WI38 (cell line): ENCODE measurements around the gene HUS1.

Experiments
- H3K4me3 ChIP-seq: 2 replicates; pipeline ENCODE4 v1.5.1; 2011; ENCODE audit warnings: low read depth, mild to moderate bottlenecking, control low read depth, low read length
- TF ChIP-seq, protein P1 (sequence below): IDR thresholded peaks from 2 replicates; pipeline ENCODE4 v1.5.1; 2012; ENCODE audit warnings: low read depth, mild to moderate bottlenecking, control low read depth, low read length

The HUS1 gene

GRCh38 chr7:47978790-47979144, 648 bp downstream of the HUS1 start:
- TF ChIP-seq, protein P1, sequence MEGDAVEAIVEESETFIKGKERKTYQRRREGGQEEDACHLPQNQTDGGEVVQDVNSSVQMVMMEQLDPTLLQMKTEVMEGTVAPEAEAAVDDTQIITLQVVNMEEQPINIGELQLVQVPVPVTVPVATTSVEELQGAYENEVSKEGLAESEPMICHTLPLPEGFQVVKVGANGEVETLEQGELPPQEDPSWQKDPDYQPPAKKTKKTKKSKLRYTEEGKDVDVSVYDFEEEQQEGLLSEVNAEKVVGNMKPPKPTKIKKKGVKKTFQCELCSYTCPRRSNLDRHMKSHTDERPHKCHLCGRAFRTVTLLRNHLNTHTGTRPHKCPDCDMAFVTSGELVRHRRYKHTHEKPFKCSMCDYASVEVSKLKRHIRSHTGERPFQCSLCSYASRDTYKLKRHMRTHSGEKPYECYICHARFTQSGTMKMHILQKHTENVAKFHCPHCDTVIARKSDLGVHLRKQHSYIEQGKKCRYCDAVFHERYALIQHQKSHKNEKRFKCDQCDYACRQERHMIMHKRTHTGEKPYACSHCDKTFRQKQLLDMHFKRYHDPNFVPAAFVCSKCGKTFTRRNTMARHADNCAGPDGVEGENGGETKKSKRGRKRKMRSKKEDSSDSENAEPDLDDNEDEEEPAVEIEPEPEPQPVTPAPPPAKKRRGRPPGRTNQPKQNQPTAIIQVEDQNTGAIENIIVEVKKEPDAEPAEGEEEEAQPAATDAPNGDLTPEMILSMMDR, result no peak
- peak overlapping the region; percentile 71 for H3K4me3 ChIP-seq

DNA sequence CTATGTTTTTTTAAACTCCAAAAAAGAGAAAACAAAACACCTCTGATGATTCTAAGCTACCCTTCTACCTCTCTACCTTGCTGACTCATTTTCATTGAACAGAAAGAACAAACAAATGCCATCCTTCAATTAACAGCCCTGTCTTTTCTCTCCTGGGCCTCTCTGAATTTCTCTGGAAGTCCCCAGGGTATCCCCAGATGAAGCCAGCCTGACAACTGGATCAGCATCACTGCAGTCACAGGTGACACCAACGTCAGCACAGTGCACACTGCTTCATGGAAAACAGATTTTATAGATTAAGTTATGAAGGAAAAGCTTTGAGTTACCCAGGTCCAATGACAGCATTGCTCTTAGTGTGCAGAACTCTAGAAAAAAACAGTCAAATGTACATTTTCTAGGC, 5.7 kb downstream of the HUS1 start:
- TF ChIP-seq, protein P1, result no peak
- H3K4me3 ChIP-seq, result no peak overlapping the region

DNA sequence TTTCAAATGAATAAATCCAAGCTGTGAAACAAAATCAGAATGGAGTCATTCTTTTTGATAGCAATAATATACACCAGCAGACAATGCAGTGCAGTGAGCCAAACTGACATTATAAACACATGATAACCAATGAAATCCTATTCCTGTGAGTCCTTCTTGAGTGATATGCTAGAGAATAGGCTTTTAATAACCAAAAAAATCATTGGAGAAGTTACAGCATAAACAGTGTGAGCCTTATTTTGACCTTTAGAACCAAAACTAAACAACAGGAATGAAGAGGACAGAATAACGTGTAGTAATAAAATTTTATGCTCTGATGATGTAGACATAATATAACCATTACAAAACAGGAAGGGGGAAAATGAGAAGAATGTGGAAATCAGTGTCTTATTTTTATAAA, 8.7 kb downstream of the HUS1 start:
- H3K4me3 ChIP-seq, result no peak overlapping the region
- TF ChIP-seq, protein P1, result no peak

DNA sequence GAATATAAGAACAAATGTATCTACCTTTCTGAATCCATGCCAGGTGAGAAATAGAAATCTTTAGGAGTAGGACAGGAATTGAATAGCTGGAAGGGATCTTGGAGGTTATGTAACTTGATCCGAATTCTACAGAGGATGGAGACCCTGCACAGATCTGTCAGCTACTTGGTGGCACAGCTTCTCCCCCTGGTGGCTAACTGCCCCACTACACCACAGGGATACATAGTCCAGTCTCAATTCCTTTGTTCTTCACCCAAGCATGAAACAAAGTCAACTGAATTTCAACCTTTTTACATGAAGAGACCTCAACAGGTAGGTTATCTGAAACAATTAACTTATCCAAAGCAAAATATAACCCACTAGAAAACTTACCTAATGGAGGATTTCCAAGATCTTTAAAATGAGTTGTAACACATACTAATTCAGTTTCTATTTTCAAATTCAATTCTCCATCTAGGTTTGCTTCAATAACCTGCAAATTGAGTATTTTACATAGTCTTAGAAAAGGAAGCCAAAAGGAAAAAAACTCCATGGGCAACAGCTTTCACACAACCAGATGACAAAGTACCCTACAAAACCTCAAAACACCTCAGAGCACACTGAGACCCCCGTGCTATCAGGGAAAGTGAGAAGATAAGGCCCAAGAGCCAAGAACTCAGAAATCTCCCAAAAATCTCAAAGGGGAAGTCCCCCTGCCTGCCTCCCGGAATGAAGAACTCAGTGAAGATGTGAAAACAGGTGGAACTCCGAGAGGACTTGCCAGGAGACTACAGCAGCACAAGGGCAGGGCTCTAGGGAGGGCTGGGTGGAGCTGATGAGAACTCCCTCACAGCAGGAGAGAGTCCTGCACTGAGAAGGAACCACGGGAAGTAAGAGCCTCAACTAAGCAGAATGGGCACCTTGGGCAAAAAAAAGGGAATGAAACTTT, 10.3 kb downstream of the HUS1 start:
- TF ChIP-seq, protein P1, result peak; percentile 96
- no peak overlapping the region for H3K4me3 ChIP-seq

GRCh38 chr7:47967708-47968107, 11.7 kb downstream of the HUS1 start:
- TF ChIP-seq, protein P1, result no peak
- H3K4me3 ChIP-seq, result no peak overlapping the region

DNA sequence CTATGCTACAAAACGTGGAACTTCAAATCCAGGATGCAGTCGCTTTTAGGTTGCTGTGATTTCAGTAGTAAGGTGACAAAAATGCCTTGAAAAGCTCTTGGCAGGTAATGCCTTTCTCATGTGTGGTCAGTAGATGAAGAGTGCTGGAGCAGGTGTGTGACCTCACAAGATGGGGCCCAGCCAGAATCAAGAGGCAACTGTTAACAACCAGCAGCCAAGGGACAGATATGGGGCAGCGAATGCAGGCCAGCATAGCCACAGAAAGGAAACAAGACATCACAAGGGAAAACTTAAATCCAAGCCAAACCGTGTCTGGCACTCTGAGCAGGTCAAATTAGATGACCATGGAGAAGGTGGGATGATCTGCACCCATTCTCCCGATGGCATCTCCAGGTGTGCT, 12.3 kb downstream of the HUS1 start:
- H3K4me3 ChIP-seq, result no peak overlapping the region
- TF ChIP-seq, protein P1, result no peak

DNA sequence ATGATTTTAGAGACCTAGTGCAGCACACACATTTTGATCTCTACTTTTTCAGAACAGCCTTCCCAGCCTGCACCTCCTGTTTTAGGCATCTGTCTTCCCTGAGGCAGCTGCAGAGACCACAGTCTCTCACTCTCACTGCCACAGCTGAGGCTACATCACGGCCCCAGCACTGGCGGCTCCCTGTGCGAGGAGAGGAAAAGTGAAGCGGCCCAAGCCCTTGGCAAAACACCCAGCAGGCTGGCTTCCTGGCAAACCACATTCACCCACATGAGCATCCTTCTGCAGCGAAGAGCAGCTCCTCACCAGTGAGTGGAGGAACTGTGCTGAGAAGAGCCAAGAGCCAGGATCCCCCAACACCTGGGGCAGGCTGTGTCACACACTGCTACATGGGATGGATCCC, 14.0 kb downstream of the HUS1 start:
- TF ChIP-seq, protein P1, result no peak
- no peak overlapping the region for H3K4me3 ChIP-seq
